ENCODE results near the gene KIF5B.

DNA sequence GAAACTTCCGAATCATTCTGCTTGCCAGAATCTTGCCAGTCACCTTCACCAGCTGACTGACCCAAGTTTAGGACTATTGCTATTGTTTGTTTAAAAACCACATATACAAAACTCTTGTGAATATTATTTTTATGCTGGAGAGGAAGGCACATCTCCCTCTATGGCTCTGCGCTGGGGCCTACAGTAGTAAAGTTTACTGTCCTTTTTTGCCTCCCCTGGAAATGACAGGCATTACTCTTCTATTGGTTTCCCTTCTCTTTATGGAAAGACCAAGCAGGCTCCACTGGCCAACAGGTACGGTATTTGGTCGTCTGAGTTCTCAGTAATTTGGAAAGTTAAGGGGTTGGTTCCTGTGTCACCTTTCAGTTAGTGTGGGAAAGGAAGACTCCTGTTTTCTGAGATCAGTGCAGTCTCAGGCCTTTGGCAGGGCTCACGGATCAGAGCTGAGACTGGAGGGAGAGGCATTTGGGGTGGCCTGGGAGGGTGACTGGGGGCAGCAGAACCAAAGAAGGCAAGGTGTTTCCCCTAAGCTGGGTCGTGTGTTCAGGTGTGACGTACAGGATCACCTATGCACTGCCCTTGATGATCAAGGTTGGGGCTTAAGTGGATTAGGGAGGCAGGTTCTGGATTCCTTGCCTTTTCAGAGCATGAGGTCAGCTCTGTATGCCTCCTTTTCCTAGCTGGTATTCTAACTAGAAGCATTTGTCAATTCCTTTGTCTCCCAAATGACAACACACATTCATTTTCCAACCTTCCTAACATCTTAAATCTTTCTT lies 16.0 kb upstream of the KIF5B start:
- no peak for TF ChIP-seq POLR2AphosphoS5 (IDR thresholded peaks at IDR 0.05; ENCODE audit: borderline replicate concordance, low read depth, low read length)
- TF ChIP-seq EZH2 (IDR thresholded peaks at IDR 0.05), result no peak
